HEK293 (cell line): ENCODE data around the gene FREM1.

ENCODE experiments used
- CTCF ChIA-PET: fragments of 350-600 bp; formaldehyde crosslinking; extraction: SDS; loops from one replicate; lab custom pipeline; 2021; ENCODE audit warnings: antibody characterized with exemption; lab: Yijun Ruan, JAX
- POLR2A ChIA-PET: fragments of 300-600 bp; formaldehyde crosslinking; extraction: SDS; loops from one replicate; lab custom pipeline; 2020; ENCODE audit warnings: antibody characterized with exemption, inconsistent platforms; lab: Yijun Ruan, JAX
- H3K27ac ChIP-seq: fragments of 200-500 bp; sonication (Bioruptor generic); 2 replicates; pipeline ENCODE4 v1.5.1; 2014; ENCODE audit warnings: low read depth, low read length, control low read depth, inconsistent platforms; ENCODE audit errors: extremely low read depth
- H3K36me3 ChIP-seq, 2 experiments: fragments of 200-500 bp in 1 of 2; sonication (Bioruptor generic) in 1 of 2; 1 replicate in 1 of 2; 2 replicates in 1 of 2; pipeline ENCODE4 v1.5.1; 2014 to 2017; ENCODE audit warnings: inconsistent platforms in 2 of 2, low read length in 2 of 2; ENCODE audit not compliant: control insufficient read depth in 2 of 2, insufficient read depth in 1 of 2
- H3K4me1 ChIP-seq: fragments of 200-500 bp; sonication (Bioruptor generic); 2 replicates; pipeline ENCODE4 v1.5.1; 2014; ENCODE audit warnings: mild to moderate bottlenecking, low read length, inconsistent platforms; ENCODE audit not compliant: control insufficient read depth, insufficient read depth
- H3K4me3 ChIP-seq: 2 replicates; pipeline ENCODE4 v1.5.1; 2011; ENCODE audit warnings: low read depth, mild to moderate bottlenecking, control low read depth, low read length, moderate library complexity
- H3K9me3 ChIP-seq: fragments of 200-500 bp; sonication (Bioruptor generic); 2 replicates; pipeline ENCODE4 v1.5.1; 2014; ENCODE audit warnings: low read depth, low read length, inconsistent platforms; ENCODE audit not compliant: control insufficient read depth, insufficient read depth
- AEBP2 ChIP-seq: fragments of 450-650 bp; formaldehyde crosslinking; IDR thresholded peaks from 2 replicates; pipeline ENCODE4 v1.5.1; 2016; ENCODE audit warnings: missing biosample characterization, missing genetic modification characterization, borderline replicate concordance
- GFI1B ChIP-seq: fragments of 450-650 bp; formaldehyde crosslinking; IDR thresholded peaks from 2 replicates; pipeline ENCODE4 v1.5.1; 2016; ENCODE audit warnings: missing biosample characterization, missing genetic modification characterization
- GLIS1 ChIP-seq: fragments of 450-650 bp; formaldehyde crosslinking; IDR thresholded peaks from 2 replicates; pipeline ENCODE4 v1.5.1; 2016; ENCODE audit warnings: missing biosample characterization, missing genetic modification characterization
- PRDM4 ChIP-seq: fragments of 450-650 bp; formaldehyde crosslinking; IDR thresholded peaks from 2 replicates; pipeline ENCODE4 v1.5.1; 2017; ENCODE audit warnings: missing biosample characterization, missing genetic modification characterization
- ZBTB20 ChIP-seq: fragments of 450-650 bp; formaldehyde crosslinking; IDR thresholded peaks from 2 replicates; pipeline ENCODE4 v1.5.1; 2016; ENCODE audit warnings: missing biosample characterization, missing genetic modification characterization
- ZIC2 ChIP-seq: fragments of 450-650 bp; formaldehyde crosslinking; IDR thresholded peaks from 2 replicates; pipeline ENCODE4 v1.5.1; 2016; ENCODE audit warnings: missing biosample characterization, missing genetic modification characterization
- ZNF140 ChIP-seq: fragments of 450-650 bp; formaldehyde crosslinking; IDR thresholded peaks from 2 replicates; pipeline ENCODE4 v1.5.1; 2016; ENCODE audit warnings: missing biosample characterization, missing genetic modification characterization
- ZNF146 ChIP-seq: fragments of 450-650 bp; formaldehyde crosslinking; IDR thresholded peaks from 2 replicates; pipeline ENCODE4 v1.5.1; 2016; ENCODE audit warnings: missing biosample characterization, missing genetic modification characterization
- ZNF324 ChIP-seq: fragments of 450-650 bp; formaldehyde crosslinking; IDR thresholded peaks from 2 replicates; pipeline ENCODE4 v1.5.1; 2016; ENCODE audit warnings: missing biosample characterization, missing genetic modification characterization
- ZNF366 ChIP-seq: fragments of 450-650 bp; formaldehyde crosslinking; conservative IDR thresholded peaks from 2 replicates; pipeline ENCODE4 v1.5.1; 2016; ENCODE audit warnings: missing biosample characterization, missing genetic modification characterization
- ZNF391 ChIP-seq: fragments of 450-650 bp; formaldehyde crosslinking; IDR thresholded peaks from 2 replicates; pipeline ENCODE4 v1.5.1; 2016; ENCODE audit warnings: low read depth, missing biosample characterization, missing genetic modification characterization, borderline replicate concordance
- ZNF398 ChIP-seq: fragments of 450-650 bp; formaldehyde crosslinking; IDR thresholded peaks from 2 replicates; pipeline ENCODE4 v1.5.1; 2017; ENCODE audit warnings: missing biosample characterization, missing genetic modification characterization
- ZNF645 ChIP-seq: fragments of 450-650 bp; formaldehyde crosslinking; IDR thresholded peaks from 2 replicates; pipeline ENCODE4; 2016; ENCODE audit warnings: missing biosample characterization, missing genetic modification characterization

FREM1 gene

GRCh38 chr9:14723301-14723700, 186.9 kb downstream of the FREM1 start:
- no peaks in the 10 kb centered on the region for H3K4me1 ChIP-seq
- no peaks in the 10 kb centered on the region for H3K36me3 ChIP-seq
- POLR2A ChIA-PET = no interaction called here
- no peak for TF ChIP-seq GLIS1
- no peak for TF ChIP-seq ZNF398
- TF ChIP-seq ZNF140 (tag by site-specific recombination) = no peak
- TF ChIP-seq ZNF645 (tag by site-specific recombination) = no peak
- no peak for TF ChIP-seq ZNF324 (tag by site-specific recombination)
- no peak for TF ChIP-seq GFI1B (tag by site-specific recombination)
- no peak for TF ChIP-seq AEBP2 (tag by site-specific recombination)
- TF ChIP-seq ZNF146 (tag by site-specific recombination) = no peak
- TF ChIP-seq, all 188 proteins: peak for 0
- Histone ChIP-seq H3K27ac (no peak overlapping the region), H3K4me3 (no peak overlapping the region), H3K9me3 (no peaks in the 10 kb centered on the region)
- CTCF ChIA-PET = interaction anchor here (1.1 kb wide), 1 partner anchor 14 kb away, joined by 3 read pairs; no protein-coding TSS in a partner anchor

GRCh38 chr9:14722391-14723035, 187.7 kb downstream of the FREM1 start, which contains the start of gene CER1:
Gene CER1, minus strand, starts transcription at chr9:14722733. Its CDS starts 61 bp downstream, at chr9:14722672.
- no peak within 1 kb of the TSS for H3K4me3 ChIP-seq
- TF ChIP-seq GLIS1 (peak; percentile 84), PRDM4 (tag by site-specific recombination) (no peak), ZIC2 (peak; percentile 47; the same call in 1 of the 2 replicates), ZNF391 (tag by site-specific recombination) (no peak)
- no peaks in the 10 kb centered on the region for H3K9me3 ChIP-seq
- H3K36me3 ChIP-seq = no peaks in the 10 kb centered on the region
- ChIA-PET POLR2A (interaction anchor here (1.5 kb wide), 1 partner anchor 29 kb away, joined by 5 read pairs; the partner anchor contains the start of gene ZDHHC21), CTCF (interaction anchor here (1.1 kb wide), 1 partner anchor 13 kb away, joined by 3 read pairs; no protein-coding TSS in a partner anchor)
- H3K27ac ChIP-seq = no peak within 1 kb of the TSS
- H3K4me1 ChIP-seq = no peaks in the 10 kb centered on the region

- Histone ChIP-seq H3K27ac (no peak overlapping the region), H3K36me3 (no peaks in the 10 kb centered on the region), H3K4me3 (no peak overlapping the region), H3K9me3 (no peaks in the 10 kb centered on the region), H3K4me1 (no peaks in the 10 kb centered on the region)
- ChIA-PET POLR2A (no interaction called here), CTCF (interaction anchor here (0.7 kb wide), 1 partner anchor 22 kb away, joined by 3 read pairs; no protein-coding TSS in a partner anchor)
- TF ChIP-seq ZBTB20 (tag by site-specific recombination) (no peak), ZNF366 (0 out of 2 replicates have a peak, but pooled peaks have one; percentile 29)
These were observed 190.9 kb downstream of the FREM1 start for GRCh38 chr9:14719231-14719923.
